GM12875 (cell line): Measurements from ENCODE around the gene CCDC116.
"Not testable (repeated sequence)": the region's sequence is repeated elsewhere in the genome, so short reads cannot be mapped to it uniquely, and the experiment has no call there.

ENCODE experiments used
- H3K4me3 ChIP-seq: one replicate; pipeline ENCODE4 v1.5.1; 2011; ENCODE audit warnings: low read depth, low read length, control low read depth
- TF ChIP-seq, protein P1 (sequence below): IDR thresholded peaks from 2 replicates; pipeline ENCODE4 v1.5.1; 2011; ENCODE audit warnings: low read depth, mild to moderate bottlenecking, control low read depth, inconsistent platforms, low read length, moderate library complexity, borderline replicate concordance; ENCODE audit not compliant: insufficient read depth

The CCDC116 gene

DNA sequence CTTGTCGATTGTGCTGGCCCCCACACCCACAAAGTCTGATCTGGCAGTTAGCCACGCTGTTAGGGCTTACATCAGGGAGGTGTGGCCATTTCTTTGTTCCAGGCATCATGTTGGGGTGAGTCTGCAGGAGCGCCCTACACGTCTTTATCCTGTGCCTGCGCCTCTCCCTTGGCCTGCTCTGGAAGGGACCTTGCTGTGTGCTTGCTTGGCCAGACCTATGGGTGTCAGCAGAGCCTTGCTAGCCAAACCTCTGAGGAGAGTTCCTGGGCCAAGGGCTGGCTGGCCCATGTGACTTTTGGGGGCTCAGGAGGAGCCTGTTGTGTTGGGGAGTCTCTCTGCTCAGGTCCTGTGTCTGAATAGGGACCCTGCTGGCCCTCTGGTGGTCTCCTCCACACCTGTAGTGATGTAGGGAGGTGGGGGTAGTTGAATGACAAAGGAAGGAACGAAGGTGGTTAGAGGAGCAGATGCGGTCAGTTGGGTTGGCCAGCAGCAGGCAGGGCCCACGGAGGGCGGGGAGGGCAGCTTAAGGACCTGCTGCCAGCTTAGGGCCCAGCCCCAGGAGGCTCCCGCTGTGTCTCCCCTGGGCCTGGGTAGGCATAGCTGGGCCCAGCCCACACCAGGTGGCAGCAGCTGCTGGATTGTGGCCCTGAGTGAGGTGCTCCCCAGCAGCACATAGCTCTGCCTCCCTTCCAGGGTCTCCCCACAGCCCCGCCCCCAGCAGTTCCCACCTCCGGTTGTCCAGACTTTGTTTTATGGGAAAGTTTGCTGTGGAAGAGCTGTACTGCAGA lies 41.2 kb downstream of the CCDC116 start:
- TF ChIP-seq, protein P1, sequence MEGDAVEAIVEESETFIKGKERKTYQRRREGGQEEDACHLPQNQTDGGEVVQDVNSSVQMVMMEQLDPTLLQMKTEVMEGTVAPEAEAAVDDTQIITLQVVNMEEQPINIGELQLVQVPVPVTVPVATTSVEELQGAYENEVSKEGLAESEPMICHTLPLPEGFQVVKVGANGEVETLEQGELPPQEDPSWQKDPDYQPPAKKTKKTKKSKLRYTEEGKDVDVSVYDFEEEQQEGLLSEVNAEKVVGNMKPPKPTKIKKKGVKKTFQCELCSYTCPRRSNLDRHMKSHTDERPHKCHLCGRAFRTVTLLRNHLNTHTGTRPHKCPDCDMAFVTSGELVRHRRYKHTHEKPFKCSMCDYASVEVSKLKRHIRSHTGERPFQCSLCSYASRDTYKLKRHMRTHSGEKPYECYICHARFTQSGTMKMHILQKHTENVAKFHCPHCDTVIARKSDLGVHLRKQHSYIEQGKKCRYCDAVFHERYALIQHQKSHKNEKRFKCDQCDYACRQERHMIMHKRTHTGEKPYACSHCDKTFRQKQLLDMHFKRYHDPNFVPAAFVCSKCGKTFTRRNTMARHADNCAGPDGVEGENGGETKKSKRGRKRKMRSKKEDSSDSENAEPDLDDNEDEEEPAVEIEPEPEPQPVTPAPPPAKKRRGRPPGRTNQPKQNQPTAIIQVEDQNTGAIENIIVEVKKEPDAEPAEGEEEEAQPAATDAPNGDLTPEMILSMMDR: no peak
- H3K4me3 ChIP-seq: no peak overlapping the region

DNA sequence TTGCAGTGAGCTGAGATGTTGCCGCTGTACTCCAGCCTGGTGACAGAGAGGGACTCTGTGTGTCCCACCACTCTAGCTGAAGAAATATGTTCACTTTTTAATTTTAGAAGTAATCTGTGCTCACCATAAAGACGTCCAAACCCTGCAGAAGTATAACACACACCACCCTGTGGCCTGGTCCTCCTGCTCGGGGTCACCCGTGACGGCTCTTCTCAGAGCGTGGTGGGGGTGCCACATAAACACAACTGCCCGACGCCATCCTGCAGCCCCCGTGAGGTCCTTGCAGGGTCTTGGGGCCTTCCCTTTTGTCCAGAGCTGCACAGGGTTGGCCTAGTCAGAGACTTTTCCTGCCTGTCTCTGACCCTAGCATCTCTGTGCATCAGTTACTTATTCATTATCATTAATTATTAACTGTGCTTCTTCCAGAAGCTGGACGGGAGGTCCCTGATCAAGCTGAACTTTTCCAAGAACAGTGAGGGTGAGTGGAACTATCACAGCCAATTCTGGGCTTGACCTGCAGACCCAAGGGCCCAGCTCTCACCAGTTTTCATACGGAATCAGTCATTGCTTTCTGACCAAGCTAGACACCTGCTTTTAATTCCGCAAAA lies 42.2 kb downstream of the CCDC116 start:
- TF ChIP-seq, protein P1: no peak
- H3K4me3 ChIP-seq: no peak overlapping the region

DNA sequence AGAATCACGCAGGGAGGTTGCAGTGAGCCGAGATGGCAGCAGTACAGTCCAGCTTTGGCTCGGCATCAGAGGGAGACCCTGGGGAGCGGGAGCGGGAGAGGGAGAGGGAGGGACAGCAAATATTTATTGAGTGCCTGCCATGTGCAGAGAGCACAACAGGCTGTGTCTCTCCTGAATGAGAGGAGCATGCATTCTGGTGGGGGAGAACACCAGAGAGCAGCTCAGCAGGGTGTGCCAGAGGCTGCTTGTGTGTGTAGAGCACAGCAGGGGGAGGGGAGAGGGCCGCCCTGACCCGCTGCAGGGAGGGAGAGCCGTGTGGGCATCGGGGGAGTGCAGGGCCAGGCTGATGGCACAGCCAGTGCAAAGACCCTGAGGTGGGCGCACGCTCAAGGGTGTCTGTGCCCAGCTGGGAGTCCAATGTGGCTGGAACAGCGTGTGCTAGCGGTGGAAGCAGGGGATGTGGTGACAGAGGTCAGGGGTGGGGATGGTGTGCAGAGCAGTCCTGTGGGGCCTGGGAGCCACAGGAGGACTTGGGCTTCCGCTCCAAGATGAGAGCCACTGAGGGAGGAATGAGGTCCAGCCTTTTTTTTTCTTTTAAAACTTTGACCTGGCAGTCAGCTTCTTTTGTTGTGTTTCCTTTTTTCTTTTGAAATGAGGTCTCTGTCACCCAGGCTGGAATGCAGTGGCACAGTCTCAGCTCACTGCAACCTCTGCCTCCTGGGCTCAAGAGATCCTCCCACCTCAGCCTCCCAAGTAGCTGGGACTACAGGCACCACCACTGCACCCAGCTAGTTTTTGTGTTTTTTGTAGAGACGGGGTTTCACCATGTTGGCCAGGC lies 45.3 kb downstream of the CCDC116 start:
- H3K4me3 ChIP-seq: no peak overlapping the region
- TF ChIP-seq, protein P1: no peak

DNA sequence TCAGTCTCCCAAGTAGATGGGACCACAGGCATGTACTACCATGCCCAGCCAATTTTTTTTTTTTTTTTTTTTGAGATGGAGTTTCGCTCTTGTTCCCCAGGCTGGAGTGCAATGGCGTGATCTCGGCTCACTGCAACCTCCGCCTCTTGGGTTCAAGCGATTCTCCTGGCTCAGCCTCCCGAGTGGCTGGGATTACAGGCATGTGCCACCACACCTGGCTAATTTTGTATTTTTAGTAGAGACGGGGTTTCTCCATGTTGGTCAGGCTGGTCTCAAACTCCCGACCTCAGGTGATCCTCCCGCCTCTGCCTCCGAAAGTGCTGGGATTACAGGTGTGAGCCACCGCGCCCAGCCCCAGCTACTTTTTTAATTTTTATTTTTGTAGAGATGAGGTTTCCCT lies 46.3 kb downstream of the CCDC116 start:
- H3K4me3 ChIP-seq: not testable (repeated sequence)

DNA sequence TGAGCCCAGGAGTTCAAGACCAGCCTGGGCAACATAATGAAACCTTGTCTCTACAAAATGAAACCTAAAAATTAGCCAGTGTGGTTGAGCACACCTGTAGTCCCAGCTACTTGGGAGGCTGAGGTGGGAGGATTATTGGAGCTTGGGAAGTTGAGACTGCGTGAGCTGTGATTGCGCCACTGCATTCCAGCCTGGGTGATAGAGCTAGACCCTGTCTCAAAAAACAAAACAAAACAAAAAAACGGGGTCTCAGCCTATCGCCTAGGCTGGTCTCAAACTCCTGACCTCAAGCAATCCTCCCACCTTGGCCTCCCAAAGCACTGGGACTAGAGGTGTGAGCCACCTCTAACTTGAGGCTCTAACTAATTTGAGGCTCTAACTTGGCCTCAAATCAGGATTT lies 46.8 kb downstream of the CCDC116 start:
- H3K4me3 ChIP-seq: no peak overlapping the region
- TF ChIP-seq, protein P1: no peak

DNA sequence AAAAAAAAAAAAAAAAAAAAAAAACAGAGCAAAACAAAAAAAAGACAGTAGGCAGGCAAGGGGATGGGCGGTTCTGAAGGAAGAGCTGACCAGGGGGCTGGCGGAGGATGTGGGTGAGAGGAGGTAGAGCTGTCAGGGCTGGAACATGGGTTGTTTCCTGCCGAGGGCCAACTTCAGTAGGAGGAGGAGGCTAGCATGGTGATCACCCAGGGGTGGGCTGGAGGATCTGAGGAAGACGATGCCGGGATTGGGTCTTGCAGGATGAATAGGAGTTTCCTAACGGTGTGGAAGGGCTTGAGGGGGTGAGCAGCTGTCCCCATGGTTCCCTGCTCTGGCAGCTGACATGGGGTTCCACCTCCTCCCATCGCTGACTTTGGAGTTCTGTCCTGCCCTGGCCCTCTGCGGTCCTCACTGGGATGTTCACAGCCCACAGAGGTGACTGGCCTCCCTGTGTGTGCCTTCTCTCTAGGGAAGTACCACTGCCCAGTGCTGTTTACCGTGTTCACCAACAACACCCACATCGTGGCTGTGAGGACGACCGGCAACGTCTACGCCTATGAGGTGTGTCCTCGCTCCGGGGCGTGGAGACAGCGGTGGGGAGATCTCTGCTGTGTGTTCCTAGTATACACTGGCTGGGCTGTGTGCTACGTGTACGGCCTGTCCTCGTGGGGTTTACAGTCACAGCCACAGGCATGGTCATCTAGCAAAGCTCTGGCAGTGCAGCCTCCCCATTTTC lies 48.4 kb downstream of the CCDC116 start:
- TF ChIP-seq, protein P1: no peak
- H3K4me3 ChIP-seq: no peak overlapping the region

DNA sequence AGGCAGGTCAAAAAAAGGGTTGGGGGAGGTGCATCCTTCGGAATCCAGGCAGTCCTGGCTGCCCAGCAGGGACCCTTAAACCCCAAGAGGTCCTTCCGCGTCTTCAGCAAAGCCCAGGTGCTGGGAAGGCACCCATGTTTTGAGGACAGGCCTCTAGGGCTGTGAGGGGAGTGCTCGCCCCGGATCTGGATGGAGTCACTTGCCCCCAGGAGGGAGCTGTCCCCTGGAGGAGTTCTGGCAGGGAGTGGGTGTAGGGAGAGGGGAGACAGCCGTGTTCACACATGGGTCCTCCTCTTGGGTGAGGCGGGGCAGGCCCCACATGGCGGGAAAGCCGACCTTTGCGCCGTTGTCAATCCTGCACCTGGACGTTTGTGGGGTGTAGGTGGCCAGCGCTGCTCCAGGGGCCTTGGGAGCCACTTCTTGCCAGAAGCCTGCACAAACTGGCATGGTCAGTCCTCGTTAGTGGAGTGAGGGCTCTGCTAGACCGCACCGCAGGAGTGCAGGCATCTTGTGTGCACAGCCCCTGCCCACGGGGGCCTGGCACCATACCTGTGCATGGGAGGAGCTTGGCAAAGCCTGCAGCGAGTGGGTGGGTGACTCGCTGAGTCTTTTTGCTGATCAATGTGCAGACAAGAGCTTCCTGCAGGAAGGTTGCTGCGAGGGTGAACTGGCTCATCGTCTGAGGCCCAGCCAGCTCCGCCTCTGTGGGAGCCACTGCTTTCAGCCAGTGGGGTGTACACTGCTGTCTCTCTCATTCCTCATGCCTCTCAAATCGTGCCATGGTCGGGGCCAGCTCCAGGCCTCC lies 49.2 kb downstream of the CCDC116 start:
- no peak overlapping the region for H3K4me3 ChIP-seq
- TF ChIP-seq, protein P1: no peak
